Left ventricle myocardium inferior (tissue), 1 donor: Measurements from ENCODE around the gene ANK2. TPM values are rescaled to one million over a fixed set of nuclear protein-coding genes. Genes with fewer than 3 reads are reported as not detected.

Experiments
- DNase-seq: peaks from one replicate; pipeline ENCODE4 v3.0.0-alpha.2; 2020
- H3K27ac ChIP-seq: fragments of 200-600 bp; replicated peaks from 2 replicates; pipeline ENCODE4 v1.8.0; 2021
- H3K27me3 ChIP-seq: fragments of 200-600 bp; 2 replicates; pipeline ENCODE4 v1.8.0; 2021; ENCODE audit warnings: low read depth
- H3K36me3 ChIP-seq: fragments of 200-600 bp; 2 replicates; pipeline ENCODE4 v1.8.0; 2021
- H3K4me1 ChIP-seq: fragments of 200-600 bp; 2 replicates; pipeline ENCODE4 v1.8.0; 2021
- H3K4me3 ChIP-seq: fragments of 200-600 bp; 2 replicates; pipeline ENCODE4 v1.8.0; 2021; ENCODE audit warnings: mild to moderate bottlenecking, moderate library complexity
- H3K9me3 ChIP-seq: fragments of 200-600 bp; replicated peaks from 2 replicates; pipeline ENCODE4 v1.8.0; 2021
- intact Hi-C: fragments of 100-400 bp; cut with micrococcal nuclease; formaldehyde crosslinking; loops from one replicate; pipeline ENCODE4 v1.11.0; 2022
- total RNA-seq: library from RNA; stranded (reverse); fragmentation: NEBNext Ultra II Directional; extraction: Animal tissue kit (Norgen Biotek cat#: 25700); gene quantifications from one replicate; pipeline ENCODE4 v1.2.1, GENCODE V29; 2021
- TF ChIP-seq, protein P1 (sequence below): fragments of 200-600 bp; IDR thresholded peaks from 2 replicates; pipeline ENCODE4 v1.8.0; 2021; ENCODE audit warnings: antibody characterized with exemption, mild to moderate bottlenecking, borderline replicate concordance
- donor health status: DM: no; HTN: yes; CAD: no; lungs with severe emphysema.

Gene ANK2
- total RNA-seq, 1 donor from 2014 or later: 267 TPM

DNA sequence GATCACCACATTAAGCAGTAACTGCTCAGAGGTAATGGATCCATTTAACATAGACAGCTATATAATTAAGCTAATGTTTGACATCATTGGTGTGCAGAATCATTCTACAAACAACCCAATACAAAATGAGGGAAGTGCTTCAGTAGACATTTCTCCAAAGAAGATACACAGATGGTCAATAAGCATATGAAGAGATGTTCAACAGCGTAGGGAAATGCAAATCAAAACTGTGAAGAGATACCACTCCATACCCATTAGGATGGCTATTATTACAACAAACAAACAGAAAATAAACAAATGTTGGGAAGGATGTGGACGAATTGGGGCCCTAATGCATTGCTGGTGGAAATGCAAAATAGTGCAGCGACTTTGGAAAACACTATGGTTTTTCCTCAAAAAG, 294.6 kb downstream of the ANK2 start:
- no peaks in the 10 kb centered on the region for H3K9me3 ChIP-seq
- TF ChIP-seq, protein P1, sequence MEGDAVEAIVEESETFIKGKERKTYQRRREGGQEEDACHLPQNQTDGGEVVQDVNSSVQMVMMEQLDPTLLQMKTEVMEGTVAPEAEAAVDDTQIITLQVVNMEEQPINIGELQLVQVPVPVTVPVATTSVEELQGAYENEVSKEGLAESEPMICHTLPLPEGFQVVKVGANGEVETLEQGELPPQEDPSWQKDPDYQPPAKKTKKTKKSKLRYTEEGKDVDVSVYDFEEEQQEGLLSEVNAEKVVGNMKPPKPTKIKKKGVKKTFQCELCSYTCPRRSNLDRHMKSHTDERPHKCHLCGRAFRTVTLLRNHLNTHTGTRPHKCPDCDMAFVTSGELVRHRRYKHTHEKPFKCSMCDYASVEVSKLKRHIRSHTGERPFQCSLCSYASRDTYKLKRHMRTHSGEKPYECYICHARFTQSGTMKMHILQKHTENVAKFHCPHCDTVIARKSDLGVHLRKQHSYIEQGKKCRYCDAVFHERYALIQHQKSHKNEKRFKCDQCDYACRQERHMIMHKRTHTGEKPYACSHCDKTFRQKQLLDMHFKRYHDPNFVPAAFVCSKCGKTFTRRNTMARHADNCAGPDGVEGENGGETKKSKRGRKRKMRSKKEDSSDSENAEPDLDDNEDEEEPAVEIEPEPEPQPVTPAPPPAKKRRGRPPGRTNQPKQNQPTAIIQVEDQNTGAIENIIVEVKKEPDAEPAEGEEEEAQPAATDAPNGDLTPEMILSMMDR: no peak
- no peak overlapping the region for H3K4me3 ChIP-seq
- H3K27me3 ChIP-seq: no peaks in the 10 kb centered on the region
- H3K36me3 ChIP-seq: peaks cover 42% of the 10 kb centered on the region
- H3K27ac ChIP-seq: no peak overlapping the region
- peaks cover 3% of the 10 kb centered on the region for H3K4me1 ChIP-seq
- DNase-seq: no peak
- intact Hi-C loops: no loop called here

DNA sequence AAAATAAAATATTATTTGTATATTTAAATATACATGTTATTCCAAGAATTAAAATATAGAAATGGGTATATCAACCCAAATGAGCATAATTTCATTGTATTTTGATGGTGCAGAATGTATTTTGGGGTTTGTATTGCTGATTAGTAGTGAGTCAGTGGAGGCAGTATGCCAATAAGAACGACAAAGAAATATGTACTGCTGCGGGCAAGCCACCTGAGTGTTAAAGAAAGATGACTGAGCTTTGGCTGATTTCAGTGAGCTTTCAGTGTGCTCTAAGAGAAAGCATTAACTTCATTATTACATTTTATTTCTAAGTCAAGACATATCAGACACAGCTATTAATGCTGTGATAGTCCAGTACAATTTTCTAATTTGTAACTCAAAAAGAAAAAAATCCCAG, 297.8 kb downstream of the ANK2 start:
- intact Hi-C loops: no loop called here
- TF ChIP-seq, protein P1: no peak
- Histone ChIP-seq H3K36me3 (peaks cover 37% of the 10 kb centered on the region), H3K27ac (no peak overlapping the region), H3K4me1 (no peaks in the 10 kb centered on the region), H3K9me3 (no peaks in the 10 kb centered on the region), H3K4me3 (no peak overlapping the region), H3K27me3 (no peaks in the 10 kb centered on the region)
- DNase-seq: no peak

DNA sequence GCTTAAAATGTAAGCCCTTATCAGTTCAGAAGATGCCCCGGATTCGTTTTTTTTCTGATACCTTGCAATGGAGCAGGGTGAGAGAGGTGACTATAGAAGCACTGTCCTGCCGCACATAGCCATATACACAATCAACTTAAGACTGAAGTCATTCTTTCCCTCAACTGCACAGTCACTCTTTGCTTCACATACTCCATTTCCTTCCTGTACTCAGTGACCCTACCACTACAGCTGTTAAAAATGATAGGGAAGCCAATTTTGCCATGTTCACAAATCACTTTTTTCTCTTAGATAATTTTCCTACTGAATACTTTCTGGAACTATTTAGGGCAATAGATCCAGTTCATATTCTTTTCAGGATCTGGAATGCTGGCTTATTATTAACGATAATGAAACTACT, 300.0 kb downstream of the ANK2 start:
- Histone ChIP-seq H3K4me3 (no peak overlapping the region), H3K36me3 (peaks cover 31% of the 10 kb centered on the region), H3K4me1 (no peaks in the 10 kb centered on the region), H3K9me3 (no peaks in the 10 kb centered on the region), H3K27ac (no peak overlapping the region), H3K27me3 (no peaks in the 10 kb centered on the region)
- intact Hi-C loops: no loop called here
- no peak for DNase-seq
- TF ChIP-seq, protein P1: no peak

DNA sequence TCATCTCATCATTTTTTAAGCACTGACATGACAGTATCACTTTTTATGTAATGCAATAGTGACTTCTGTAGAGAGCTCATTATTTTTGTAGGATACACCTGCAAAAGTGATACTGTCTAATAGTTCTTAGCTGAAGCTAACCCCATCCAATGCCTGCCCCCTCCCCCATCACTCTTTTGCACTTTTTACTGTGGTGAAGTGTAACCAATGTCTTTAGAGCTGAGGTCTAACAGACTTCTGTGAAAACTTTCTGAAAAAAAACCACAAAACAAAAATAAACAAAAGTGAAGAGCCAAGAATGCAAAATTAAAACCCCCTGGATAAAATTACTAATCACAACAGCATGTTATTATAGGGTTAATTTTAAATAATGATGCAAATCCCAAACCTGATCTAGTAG, 301.1 kb downstream of the ANK2 start:
- peaks cover 6% of the 10 kb centered on the region for H3K4me1 ChIP-seq
- no peak overlapping the region for H3K4me3 ChIP-seq
- H3K36me3 ChIP-seq: peaks cover 26% of the 10 kb centered on the region
- intact Hi-C loops: no loop called here
- H3K27me3 ChIP-seq: no peaks in the 10 kb centered on the region
- H3K9me3 ChIP-seq: no peaks in the 10 kb centered on the region
- TF ChIP-seq, protein P1: no peak
- DNase-seq: no peak
- no peak overlapping the region for H3K27ac ChIP-seq

DNA sequence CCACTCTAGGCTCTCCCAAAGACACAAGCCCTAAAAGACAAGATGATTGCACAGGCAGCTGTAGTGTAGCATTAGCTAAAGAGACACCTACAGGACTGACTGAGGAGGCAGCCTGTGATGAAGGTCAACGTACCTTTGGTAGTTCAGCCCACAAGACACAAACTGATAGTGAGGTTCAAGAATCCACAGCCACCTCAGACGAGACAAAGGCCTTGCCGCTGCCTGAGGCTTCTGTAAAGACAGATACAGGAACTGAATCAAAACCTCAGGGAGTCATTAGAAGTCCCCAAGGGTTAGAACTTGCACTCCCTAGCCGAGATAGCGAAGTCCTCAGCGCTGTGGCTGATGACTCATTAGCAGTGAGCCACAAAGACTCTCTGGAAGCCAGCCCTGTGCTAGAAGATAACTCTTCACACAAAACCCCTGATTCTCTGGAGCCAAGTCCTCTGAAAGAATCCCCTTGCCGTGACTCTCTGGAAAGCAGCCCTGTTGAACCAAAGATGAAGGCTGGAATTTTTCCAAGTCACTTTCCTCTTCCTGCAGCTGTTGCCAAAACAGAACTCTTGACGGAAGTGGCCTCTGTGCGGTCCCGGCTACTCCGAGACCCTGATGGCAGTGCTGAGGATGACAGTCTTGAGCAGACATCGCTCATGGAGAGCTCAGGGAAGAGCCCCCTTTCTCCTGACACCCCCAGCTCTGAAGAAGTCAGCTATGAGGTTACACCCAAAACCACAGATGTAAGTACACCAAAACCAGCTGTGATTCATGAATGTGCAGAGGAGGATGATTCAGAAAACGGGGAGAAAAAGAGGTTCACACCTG, 306.3 kb downstream of the ANK2 start:
- H3K36me3 ChIP-seq: peaks cover 20% of the 10 kb centered on the region
- TF ChIP-seq, protein P1: peak; percentile 13
- H3K4me3 ChIP-seq: peak overlapping the region; percentile 31
- DNase-seq: peak; percentile 22
- H3K4me1 ChIP-seq: peaks cover 14% of the 10 kb centered on the region
- H3K27ac ChIP-seq: peak overlapping the region; percentile 41
- H3K27me3 ChIP-seq: no peaks in the 10 kb centered on the region
- intact Hi-C loops: no loop called here
- no peaks in the 10 kb centered on the region for H3K9me3 ChIP-seq
